DND-41 (cell line): Measurements from ENCODE around the gene LDLR.

Experiments used
- EZH2 ChIP-seq: IDR thresholded peaks from 3 replicates; pipeline ENCODE4 v1.6.1; 2012; ENCODE audit warnings: borderline replicate concordance, low read depth, mild to moderate bottlenecking, moderate library complexity, low read length, inconsistent platforms; ENCODE audit not compliant: severe bottlenecking
- TF ChIP-seq, protein P1 (sequence below): IDR thresholded peaks from 2 replicates; pipeline ENCODE4 v1.5.1; 2012; ENCODE audit warnings: borderline replicate concordance, low read length, moderate library complexity, mild to moderate bottlenecking; ENCODE audit not compliant: poor library complexity, severe bottlenecking; ENCODE audit errors: extremely low read depth

DNA sequence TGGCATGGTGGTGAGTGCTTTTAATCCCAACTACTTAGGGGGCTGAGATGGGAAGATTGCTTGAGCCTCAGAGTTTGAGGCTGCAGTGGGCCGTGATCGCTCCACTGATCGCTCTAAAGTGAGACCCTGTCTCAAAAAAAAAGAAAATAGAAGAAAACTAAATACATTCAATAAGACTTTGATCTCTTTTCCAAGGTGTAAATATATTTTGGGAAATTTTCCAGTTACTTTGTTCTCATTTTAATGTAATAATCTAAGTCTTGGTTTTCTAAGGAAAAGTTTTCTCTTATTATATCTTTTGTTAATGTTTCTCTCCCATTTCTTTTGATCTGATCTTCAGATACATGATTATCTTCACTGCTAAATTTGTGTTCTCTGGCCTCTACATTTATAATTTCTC lies 9.6 kb downstream of the LDLR start:
- TF ChIP-seq, protein P1, sequence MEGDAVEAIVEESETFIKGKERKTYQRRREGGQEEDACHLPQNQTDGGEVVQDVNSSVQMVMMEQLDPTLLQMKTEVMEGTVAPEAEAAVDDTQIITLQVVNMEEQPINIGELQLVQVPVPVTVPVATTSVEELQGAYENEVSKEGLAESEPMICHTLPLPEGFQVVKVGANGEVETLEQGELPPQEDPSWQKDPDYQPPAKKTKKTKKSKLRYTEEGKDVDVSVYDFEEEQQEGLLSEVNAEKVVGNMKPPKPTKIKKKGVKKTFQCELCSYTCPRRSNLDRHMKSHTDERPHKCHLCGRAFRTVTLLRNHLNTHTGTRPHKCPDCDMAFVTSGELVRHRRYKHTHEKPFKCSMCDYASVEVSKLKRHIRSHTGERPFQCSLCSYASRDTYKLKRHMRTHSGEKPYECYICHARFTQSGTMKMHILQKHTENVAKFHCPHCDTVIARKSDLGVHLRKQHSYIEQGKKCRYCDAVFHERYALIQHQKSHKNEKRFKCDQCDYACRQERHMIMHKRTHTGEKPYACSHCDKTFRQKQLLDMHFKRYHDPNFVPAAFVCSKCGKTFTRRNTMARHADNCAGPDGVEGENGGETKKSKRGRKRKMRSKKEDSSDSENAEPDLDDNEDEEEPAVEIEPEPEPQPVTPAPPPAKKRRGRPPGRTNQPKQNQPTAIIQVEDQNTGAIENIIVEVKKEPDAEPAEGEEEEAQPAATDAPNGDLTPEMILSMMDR: no peak
- no peak for TF ChIP-seq EZH2
